DOHH2 (cell line): Measurements from ENCODE around the gene FAM174A.

Experiments
- H3F3A ChIP-seq: fragments of 200-600 bp; sonication (generic), shearing (Covaris generic); 2 replicates; pipeline ENCODE4 v1.6.0; 2016; ENCODE audit warnings: antibody characterized with exemption, mild to moderate bottlenecking; ENCODE audit not compliant: control insufficient read depth, insufficient read depth
- H3K27ac ChIP-seq: fragments of 200-600 bp; sonication (generic); 2 replicates; pipeline ENCODE4 v1.5.1; 2014; ENCODE audit warnings: low read depth, mild to moderate bottlenecking, low read length, moderate library complexity
- H3K27me3 ChIP-seq: fragments of 200-600 bp; sonication (generic); 2 replicates; pipeline ENCODE4 v1.6.1; 2014; ENCODE audit warnings: mild to moderate bottlenecking, low read length, mixed read lengths; ENCODE audit not compliant: control insufficient read depth
- H3K36me3 ChIP-seq: fragments of 200-600 bp; sonication (generic); 2 replicates; pipeline ENCODE4 v1.6.1; 2014; ENCODE audit warnings: mild to moderate bottlenecking, low read length, moderate library complexity, mixed read lengths; ENCODE audit not compliant: control insufficient read depth
- H3K4me1 ChIP-seq: fragments of 200-600 bp; sonication (generic); 2 replicates; pipeline ENCODE4 v1.6.1; 2014; ENCODE audit warnings: mild to moderate bottlenecking, low read length, mixed read lengths; ENCODE audit not compliant: control insufficient read depth
- H3K4me2 ChIP-seq: fragments of 200-600 bp; sonication (generic); 2 replicates; pipeline ENCODE4 v1.6.0; 2014; ENCODE audit warnings: mild to moderate bottlenecking, low read length, moderate library complexity
- H3K4me3 ChIP-seq: fragments of 200-600 bp; sonication (generic); 2 replicates; pipeline ENCODE4 v1.5.1; 2014; ENCODE audit warnings: mild to moderate bottlenecking, low read length, mixed read lengths
- H3K79me2 ChIP-seq: fragments of 200-600 bp; sonication (generic); 2 replicates; pipeline ENCODE4 v1.6.1; 2014; ENCODE audit warnings: mild to moderate bottlenecking, low read length, mixed read lengths; ENCODE audit not compliant: control insufficient read depth
- H3K9me2 ChIP-seq: fragments of 200-600 bp; sonication (generic); replicated peaks from 2 replicates; pipeline ENCODE4 v1.6.1; 2014; ENCODE audit warnings: mild to moderate bottlenecking, low read length, mixed read lengths; ENCODE audit not compliant: control insufficient read depth
- H3K9me3 ChIP-seq: fragments of 200-600 bp; sonication (generic); 2 replicates; pipeline ENCODE4 v1.6.1; 2014; ENCODE audit warnings: antibody characterized with exemption, low read length, mixed read lengths; ENCODE audit not compliant: control insufficient read depth, insufficient read depth
- H4K20me1 ChIP-seq: fragments of 200-600 bp; sonication (generic); 2 replicates; pipeline ENCODE4 v1.6.0; 2014; ENCODE audit warnings: low read depth, mild to moderate bottlenecking, antibody characterized with exemption, low read length, moderate library complexity; ENCODE audit not compliant: control insufficient read depth, insufficient read depth
- EZH2phosphoT487 ChIP-seq: fragments of 200-600 bp; sonication (generic); IDR thresholded peaks from 2 replicates; pipeline ENCODE4 v1.6.1; 2017; ENCODE audit warnings: borderline replicate concordance, mild to moderate bottlenecking, antibody characterized with exemption, low read length, moderate library complexity, mixed read lengths
- TF ChIP-seq, protein P1 (sequence below): fragments of 200-600 bp; sonication (generic); IDR thresholded peaks from one replicate; pipeline ENCODE4 v1.5.1; 2014; ENCODE audit warnings: antibody characterized with exemption, mild to moderate bottlenecking, low read depth, low read length; ENCODE audit not compliant: poor library complexity, severe bottlenecking

FAM174A gene

GRCh38 chr5:100634937-100635534 is 99.9 kb downstream of the FAM174A start:
- peak overlapping the region; percentile 7; the same call in 1 of the 2 replicates for H3K4me2 ChIP-seq
- H3K27ac ChIP-seq = no peak overlapping the region
- no peaks in the 10 kb centered on the region for H3K79me2 ChIP-seq
- 0 out of 2 replicates have a peak overlapping the region, but pooled peaks have one; percentile 3 for H3K4me3 ChIP-seq
- H4K20me1 ChIP-seq = no peaks in the 10 kb centered on the region
- no peaks in the 10 kb centered on the region for H3K27me3 ChIP-seq
- no peaks in the 10 kb centered on the region for H3K9me2 ChIP-seq
- H3F3A ChIP-seq = no peaks in the 10 kb centered on the region
- H3K9me3 ChIP-seq = no peaks in the 10 kb centered on the region
- TF ChIP-seq, protein P1, sequence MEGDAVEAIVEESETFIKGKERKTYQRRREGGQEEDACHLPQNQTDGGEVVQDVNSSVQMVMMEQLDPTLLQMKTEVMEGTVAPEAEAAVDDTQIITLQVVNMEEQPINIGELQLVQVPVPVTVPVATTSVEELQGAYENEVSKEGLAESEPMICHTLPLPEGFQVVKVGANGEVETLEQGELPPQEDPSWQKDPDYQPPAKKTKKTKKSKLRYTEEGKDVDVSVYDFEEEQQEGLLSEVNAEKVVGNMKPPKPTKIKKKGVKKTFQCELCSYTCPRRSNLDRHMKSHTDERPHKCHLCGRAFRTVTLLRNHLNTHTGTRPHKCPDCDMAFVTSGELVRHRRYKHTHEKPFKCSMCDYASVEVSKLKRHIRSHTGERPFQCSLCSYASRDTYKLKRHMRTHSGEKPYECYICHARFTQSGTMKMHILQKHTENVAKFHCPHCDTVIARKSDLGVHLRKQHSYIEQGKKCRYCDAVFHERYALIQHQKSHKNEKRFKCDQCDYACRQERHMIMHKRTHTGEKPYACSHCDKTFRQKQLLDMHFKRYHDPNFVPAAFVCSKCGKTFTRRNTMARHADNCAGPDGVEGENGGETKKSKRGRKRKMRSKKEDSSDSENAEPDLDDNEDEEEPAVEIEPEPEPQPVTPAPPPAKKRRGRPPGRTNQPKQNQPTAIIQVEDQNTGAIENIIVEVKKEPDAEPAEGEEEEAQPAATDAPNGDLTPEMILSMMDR = no peak
- no peak for TF ChIP-seq EZH2phosphoT487
- peaks cover 12% of the 10 kb centered on the region for H3K4me1 ChIP-seq
- H3K36me3 ChIP-seq = no peaks in the 10 kb centered on the region
